ENCODE measurements around the gene UNC79.
"Not testable (repeated sequence)": the region's sequence is repeated elsewhere in the genome, so short reads cannot be mapped to it uniquely, and the experiment has no call there.

UNC79 gene

GRCh38 chr14:93430315-93431035 is at the start of gene UNC79:
TSS of gene UNC79 (plus strand) at chr14:93430939. CDS start at chr14:93431030, 91 bp downstream.
- FAIRE-seq: no peak

GRCh38 chr14:93381644-93382043 is 49.1 kb upstream of the UNC79 start:
- FAIRE-seq: no peak

- FAIRE-seq: not testable (repeated sequence)
These were observed 46.5 kb upstream of the UNC79 start for GRCh38 chr14:93384256-93384655.

GRCh38 chr14:93395231-93395630 is 35.5 kb upstream of the UNC79 start:
- no peak for FAIRE-seq

GRCh38 chr14:93396456-93396855 is 34.3 kb upstream of the UNC79 start:
- no peak for FAIRE-seq

GRCh38 chr14:93398491-93398890 is 32.2 kb upstream of the UNC79 start:
- FAIRE-seq: no peak

GRCh38 chr14:93402951-93403350 is 27.8 kb upstream of the UNC79 start:
- no peak for FAIRE-seq

- FAIRE-seq: no peak
These were observed 20.7 kb upstream of the UNC79 start for GRCh38 chr14:93410021-93410420.

GRCh38 chr14:93410893-93411292 is 19.8 kb upstream of the UNC79 start:
- FAIRE-seq: no peak

- not testable (repeated sequence) for FAIRE-seq
These were observed 5.6 kb upstream of the UNC79 start for GRCh38 chr14:93425136-93425535.

GRCh38 chr14:93426750-93427149 is 4.0 kb upstream of the UNC79 start:
- FAIRE-seq: no peak

GRCh38 chr14:93431036-93431670 is 414 bp downstream of the UNC79 start:
- FAIRE-seq: no peak

GRCh38 chr14:93454224-93454623 is 23.5 kb downstream of the UNC79 start:
- no peak for FAIRE-seq

- no peak for FAIRE-seq
These were observed 25.6 kb downstream of the UNC79 start for GRCh38 chr14:93456356-93456755.

- no peak for FAIRE-seq
These were observed 27.5 kb downstream of the UNC79 start for GRCh38 chr14:93458234-93458633.

GRCh38 chr14:93462479-93462878 is 31.7 kb downstream of the UNC79 start:
- no peak for FAIRE-seq

GRCh38 chr14:93464271-93464670 is 33.5 kb downstream of the UNC79 start:
- FAIRE-seq: no peak

- no peak for FAIRE-seq
These were observed 44.7 kb downstream of the UNC79 start for GRCh38 chr14:93475471-93475870.

- FAIRE-seq: no peak
These were observed 45.6 kb downstream of the UNC79 start for GRCh38 chr14:93476305-93476704.

GRCh38 chr14:93479074-93479473 is 48.3 kb downstream of the UNC79 start:
- FAIRE-seq: not testable (repeated sequence)

- no peak for FAIRE-seq
These were observed 50.1 kb downstream of the UNC79 start for GRCh38 chr14:93480867-93481266.

GRCh38 chr14:93481758-93482157 is 51.0 kb downstream of the UNC79 start:
- FAIRE-seq: no peak

GRCh38 chr14:93490001-93490400 is 59.3 kb downstream of the UNC79 start:
- FAIRE-seq: no peak

GRCh38 chr14:93493054-93493453 is 62.3 kb downstream of the UNC79 start:
- no peak for FAIRE-seq

- FAIRE-seq: not testable (repeated sequence)
These were observed 62.9 kb downstream of the UNC79 start for GRCh38 chr14:93493622-93494021.
